HL-60 (cell line): ENCODE data around the gene PIK3CA.

Experiments
- CTCF ChIP-seq: IDR thresholded peaks from one replicate; pipeline ENCODE4 v1.5.1; 2011; ENCODE audit warnings: low read length, control low read depth, inconsistent platforms; ENCODE audit not compliant: insufficient read depth
- GABPA ChIP-seq: IDR thresholded peaks from 2 replicates; pipeline ENCODE4 v1.6.1; 2012; ENCODE audit warnings: low read depth
- POLR2AphosphoS5 ChIP-seq: IDR thresholded peaks from 2 replicates; pipeline ENCODE4 v1.6.1; 2012; ENCODE audit warnings: low read depth
- REST ChIP-seq: IDR thresholded peaks from 2 replicates; pipeline ENCODE4 v1.6.1; 2012; ENCODE audit warnings: low read depth; ENCODE audit not compliant: insufficient replicate concordance

- TF ChIP-seq CTCF (no peak), POLR2AphosphoS5 (no peak), REST (no peak), GABPA (no peak)
Measured at GRCh38 chr3:179276001-179276400, 127.8 kb downstream of the PIK3CA start.
